A673 (cell line): ENCODE results near the gene DMXL2. TPM values are rescaled to one million over a fixed set of nuclear protein-coding genes. Genes with fewer than 3 reads are reported as not detected.

Experiments
- BruUV-seq: library from RNA; stranded (reverse); fragments of 400-500 nt; replicated peaks from 2 replicates; lab custom pipeline; 2021; lab: Mats Ljungman, UMichigan
- CTCF ChIA-PET: fragments of 300-600 bp; sonication (Branson Sonifier 250); formaldehyde crosslinking; loops from one replicate; lab custom pipeline; 2022; ENCODE audit warnings: antibody characterized with exemption; lab: Charles Lee
- POLR2A ChIA-PET: fragments of 300-600 bp; sonication (Branson Sonifier 250); formaldehyde crosslinking; loops from one replicate; lab custom pipeline; 2022; ENCODE audit warnings: antibody characterized with exemption; ENCODE audit not compliant: low non-redundant PET; lab: Charles Lee
- DNase-seq: peaks from one replicate; pipeline ENCODE4 v3.0.0-alpha.2; 2015; ENCODE audit warnings: low spot score
- H3K27ac ChIP-seq: fragments of 200-600 bp; sonication (generic); 2 replicates; pipeline ENCODE4 v1.5.1; 2016; ENCODE audit warnings: mixed run types, low read depth, mild to moderate bottlenecking, mixed read lengths, antibody characterized with exemption, low read length; ENCODE audit not compliant: poor library complexity, severe bottlenecking
- H3K27me3 ChIP-seq: fragments of 200-600 bp; sonication (generic); replicated peaks from 2 replicates; pipeline ENCODE4 v1.6.1; 2017; ENCODE audit warnings: mixed run types, low read depth, mild to moderate bottlenecking, mixed read lengths, antibody characterized with exemption, low read length; ENCODE audit not compliant: insufficient read depth, poor library complexity
- H3K36me3 ChIP-seq: fragments of 200-600 bp; sonication (generic); 2 replicates; pipeline ENCODE4 v1.6.1; 2016; ENCODE audit warnings: mixed run types, mild to moderate bottlenecking, mixed read lengths, antibody characterized with exemption, low read length; ENCODE audit not compliant: insufficient read depth, poor library complexity, severe bottlenecking
- H3K4me1 ChIP-seq: fragments of 200-600 bp; sonication (generic); 2 replicates; pipeline ENCODE4 v1.6.1; 2017; ENCODE audit warnings: mixed run types, mild to moderate bottlenecking, mixed read lengths, antibody characterized with exemption, low read length; ENCODE audit not compliant: insufficient read depth, poor library complexity, severe bottlenecking
- H3K4me3 ChIP-seq: fragments of 200-600 bp; sonication (generic); 2 replicates; pipeline ENCODE4 v1.5.1; 2016; ENCODE audit warnings: low read depth, mixed run types, mild to moderate bottlenecking, mixed read lengths, low read length; ENCODE audit not compliant: poor library complexity, severe bottlenecking
- H3K9me3 ChIP-seq: fragments of 200-600 bp; sonication (generic); 2 replicates; pipeline ENCODE4 v1.6.1; 2016; ENCODE audit warnings: mixed run types, low read depth, mild to moderate bottlenecking, mixed read lengths, antibody characterized with exemption, low read length; ENCODE audit not compliant: poor library complexity, severe bottlenecking
- EZH2 ChIP-seq: fragments of 200-600 bp; sonication (generic); IDR thresholded peaks from 2 replicates; pipeline ENCODE4 v1.6.1; 2017; ENCODE audit warnings: borderline replicate concordance, low read depth, mild to moderate bottlenecking, mixed read lengths, antibody characterized with exemption, low read length; ENCODE audit not compliant: poor library complexity, severe bottlenecking
- intact Hi-C: fragments of 100-400 bp; cut with micrococcal nuclease; formaldehyde crosslinking; loops from one replicate; pipeline ENCODE4 v1.10.0; 2022; ENCODE audit not compliant: unreplicated experiment
- total RNA-seq: library from RNA; stranded (reverse); gene quantifications from 2 replicates; pipeline ENCODE4 v1.2.3, GENCODE V29; 2021
- TF ChIP-seq, protein P1 (sequence below): fragments of 300-800, 200-600 bp; sonication (generic); conservative IDR thresholded peaks from 2 replicates; pipeline ENCODE4 v1.5.1; 2017; ENCODE audit warnings: low read depth, mild to moderate bottlenecking, antibody characterized with exemption, low read length, moderate library complexity, mixed read lengths

The DMXL2 gene
- total RNA-seq, 1 experiment from 2014 or later: 23.2 TPM

DNA sequence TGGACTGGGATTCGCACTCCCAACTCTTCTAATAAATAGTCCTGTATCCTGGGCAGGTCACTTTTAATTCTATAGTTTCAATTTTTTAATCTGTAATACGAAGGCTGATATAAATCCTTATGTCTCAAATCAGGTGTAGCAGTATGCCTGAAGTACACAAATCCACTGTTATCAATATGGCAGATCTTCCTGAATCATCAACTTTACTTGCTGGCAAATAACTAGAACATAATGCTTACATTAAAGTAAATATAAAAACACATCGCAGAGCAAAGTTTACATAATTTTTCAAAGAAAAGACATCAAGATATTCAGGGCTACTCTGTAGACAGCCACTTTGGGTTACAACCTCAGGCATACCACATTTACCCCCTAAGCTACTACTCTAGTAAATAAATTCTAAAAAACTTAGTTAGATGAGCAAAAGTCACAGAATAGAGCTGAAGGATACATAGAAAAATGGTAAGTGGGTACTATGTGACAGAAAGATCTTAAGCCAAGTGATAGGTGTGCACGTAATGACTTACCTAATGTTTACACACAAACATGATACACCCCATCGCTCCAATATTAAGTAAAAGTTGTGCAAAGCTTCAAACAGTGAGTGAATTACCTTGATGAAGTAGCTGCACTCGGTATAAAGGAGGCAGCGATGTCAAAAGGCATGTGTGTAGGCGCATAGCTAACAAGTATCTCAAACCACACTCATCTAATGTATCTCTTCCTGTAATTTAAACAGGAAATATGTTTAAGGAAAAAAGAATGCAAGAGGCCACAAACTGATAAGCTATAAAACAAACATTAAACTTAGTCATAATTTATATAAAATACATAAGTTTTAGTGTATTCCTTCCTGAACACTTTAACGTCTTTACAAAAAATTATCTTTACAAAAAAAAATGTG, 127.9 kb downstream of the DMXL2 start:
- peak; percentile 30 for DNase-seq
- BruUV-seq: no TSS peak
- no peaks in the 10 kb centered on the region for H3K27me3 ChIP-seq
- no peak overlapping the region for H3K4me3 ChIP-seq
- ChIA-PET CTCF (no interaction called here), POLR2A (no interaction called here)
- H3K9me3 ChIP-seq: no peaks in the 10 kb centered on the region
- H3K27ac ChIP-seq: no peak overlapping the region
- no peak for TF ChIP-seq EZH2
- TF ChIP-seq, protein P1, sequence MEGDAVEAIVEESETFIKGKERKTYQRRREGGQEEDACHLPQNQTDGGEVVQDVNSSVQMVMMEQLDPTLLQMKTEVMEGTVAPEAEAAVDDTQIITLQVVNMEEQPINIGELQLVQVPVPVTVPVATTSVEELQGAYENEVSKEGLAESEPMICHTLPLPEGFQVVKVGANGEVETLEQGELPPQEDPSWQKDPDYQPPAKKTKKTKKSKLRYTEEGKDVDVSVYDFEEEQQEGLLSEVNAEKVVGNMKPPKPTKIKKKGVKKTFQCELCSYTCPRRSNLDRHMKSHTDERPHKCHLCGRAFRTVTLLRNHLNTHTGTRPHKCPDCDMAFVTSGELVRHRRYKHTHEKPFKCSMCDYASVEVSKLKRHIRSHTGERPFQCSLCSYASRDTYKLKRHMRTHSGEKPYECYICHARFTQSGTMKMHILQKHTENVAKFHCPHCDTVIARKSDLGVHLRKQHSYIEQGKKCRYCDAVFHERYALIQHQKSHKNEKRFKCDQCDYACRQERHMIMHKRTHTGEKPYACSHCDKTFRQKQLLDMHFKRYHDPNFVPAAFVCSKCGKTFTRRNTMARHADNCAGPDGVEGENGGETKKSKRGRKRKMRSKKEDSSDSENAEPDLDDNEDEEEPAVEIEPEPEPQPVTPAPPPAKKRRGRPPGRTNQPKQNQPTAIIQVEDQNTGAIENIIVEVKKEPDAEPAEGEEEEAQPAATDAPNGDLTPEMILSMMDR: no peak
- intact Hi-C loops: loop anchor here (10.0 kb wide), 1 partner anchor 330 kb away; no protein-coding TSS in a partner anchor
- no peaks in the 10 kb centered on the region for H3K4me1 ChIP-seq
- H3K36me3 ChIP-seq: no peaks in the 10 kb centered on the region

DNA sequence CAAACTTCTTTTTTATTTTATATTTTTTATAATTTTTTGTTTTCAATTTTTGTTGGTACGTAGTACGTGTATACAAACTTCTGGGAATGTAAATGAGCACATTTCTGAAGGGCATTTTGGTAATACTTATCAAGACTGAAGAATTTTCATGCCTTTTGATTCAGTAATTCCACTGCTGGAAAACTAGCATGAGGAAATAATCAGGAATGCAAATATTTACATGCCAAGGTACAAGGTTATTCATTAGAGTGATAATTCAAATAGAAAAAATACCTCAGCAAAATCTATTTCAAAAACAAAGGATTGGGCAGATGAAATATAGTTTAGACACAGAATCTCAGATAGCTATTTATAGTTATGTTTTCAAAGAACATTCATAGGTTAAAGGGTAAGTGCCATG, 128.7 kb downstream of the DMXL2 start:
- H3K27ac ChIP-seq: no peak overlapping the region
- H3K27me3 ChIP-seq: no peaks in the 10 kb centered on the region
- TF ChIP-seq EZH2: no peak
- TF ChIP-seq, protein P1: no peak
- H3K36me3 ChIP-seq: no peaks in the 10 kb centered on the region
- POLR2A ChIA-PET: no interaction called here
- no TSS peak for BruUV-seq
- CTCF ChIA-PET: no interaction called here
- no peak for DNase-seq
- no peak overlapping the region for H3K4me3 ChIP-seq
- no peaks in the 10 kb centered on the region for H3K4me1 ChIP-seq
- intact Hi-C loops: loop anchor here (10.0 kb wide), 1 partner anchor 329 kb away; no protein-coding TSS in a partner anchor
- H3K9me3 ChIP-seq: no peaks in the 10 kb centered on the region

DNA sequence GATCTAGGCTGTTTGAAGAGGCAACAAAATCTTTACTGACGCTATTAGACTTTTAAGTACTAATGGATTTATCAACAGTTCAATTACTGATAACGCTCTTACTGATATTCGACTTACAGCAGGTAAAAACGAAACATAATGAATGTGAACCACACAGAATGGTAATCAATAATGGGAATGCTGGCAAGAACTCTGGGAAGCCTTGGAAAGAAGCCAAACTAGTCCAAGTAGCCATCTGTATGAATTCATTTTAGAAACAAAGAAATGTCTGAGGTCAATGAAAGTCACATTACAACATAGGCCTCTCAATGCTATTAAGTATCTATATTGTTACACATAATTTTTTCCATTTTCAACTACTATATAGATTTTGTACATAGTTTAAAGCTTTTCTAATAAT, 130.0 kb downstream of the DMXL2 start:
- no TSS peak for BruUV-seq
- intact Hi-C loops: loop anchor here (10.0 kb wide), 1 partner anchor 328 kb away; no protein-coding TSS in a partner anchor
- no peaks in the 10 kb centered on the region for H3K27me3 ChIP-seq
- H3K27ac ChIP-seq: no peak overlapping the region
- H3K4me3 ChIP-seq: no peak overlapping the region
- no peaks in the 10 kb centered on the region for H3K36me3 ChIP-seq
- TF ChIP-seq, protein P1: no peak
- TF ChIP-seq EZH2: no peak
- H3K4me1 ChIP-seq: no peaks in the 10 kb centered on the region
- DNase-seq: no peak
- no peaks in the 10 kb centered on the region for H3K9me3 ChIP-seq
- CTCF ChIA-PET: no interaction called here
- POLR2A ChIA-PET: no interaction called here
